ENCODE data around the gene REP15. TPM values are rescaled to one million over a fixed set of nuclear protein-coding genes. Genes with fewer than 3 reads are reported as not detected.

Gene REP15
- total and polyA plus RNA-seq, 2 experiments from 2014 or later, result 0.38 to 0.89 TPM

GRCh38 chr12:27680619-27681018, 15.6 kb upstream of the REP15 start:
- Mint-ChIP-seq H3K9me3 (no peaks in the 10 kb centered on the region), H3K4me1 (no peaks in the 10 kb centered on the region), H3K27me3 (ENCODE audit: insufficient read depth, low read depth, poor library complexity) (no peaks in the 10 kb centered on the region), H3K27ac (no peak overlapping the region), H3K36me3 (ENCODE audit: low read depth) (peaks cover 9% of the 10 kb centered on the region; the same call in 2 of the 3 replicates), H3K4me3 (no peak overlapping the region)
- Histone ChIP-seq H3F3A (replicated peaks; ENCODE audit: low read depth) (no peaks in the 10 kb centered on the region), H3K79me2 (replicated peaks; ENCODE audit: insufficient read depth) (no peaks in the 10 kb centered on the region), H3K36me3 (ENCODE audit: insufficient read depth) (0 out of 2 replicates have a peak, but pooled peaks cover 4% of the 10 kb centered on the region), H2AFZ (no peak overlapping the region), H3K4me2 (no peak overlapping the region), H3K4me3 (no peak overlapping the region), H3K4me1 (ENCODE audit: insufficient read depth) (no peaks in the 10 kb centered on the region), H3K27ac (ENCODE audit: low read depth) (no peak overlapping the region), H4K20me1 (replicated peaks; ENCODE audit: insufficient read depth) (no peaks in the 10 kb centered on the region; the same call in 1 of the 2 replicates), H3K27me3 (ENCODE audit: insufficient read depth) (no peaks in the 10 kb centered on the region), H3K9me2 (ENCODE audit: insufficient read depth) (no peaks in the 10 kb centered on the region)
- DNase-seq (ENCODE audit: low spot score), result no peak
- TF ChIP-seq, protein P1, sequence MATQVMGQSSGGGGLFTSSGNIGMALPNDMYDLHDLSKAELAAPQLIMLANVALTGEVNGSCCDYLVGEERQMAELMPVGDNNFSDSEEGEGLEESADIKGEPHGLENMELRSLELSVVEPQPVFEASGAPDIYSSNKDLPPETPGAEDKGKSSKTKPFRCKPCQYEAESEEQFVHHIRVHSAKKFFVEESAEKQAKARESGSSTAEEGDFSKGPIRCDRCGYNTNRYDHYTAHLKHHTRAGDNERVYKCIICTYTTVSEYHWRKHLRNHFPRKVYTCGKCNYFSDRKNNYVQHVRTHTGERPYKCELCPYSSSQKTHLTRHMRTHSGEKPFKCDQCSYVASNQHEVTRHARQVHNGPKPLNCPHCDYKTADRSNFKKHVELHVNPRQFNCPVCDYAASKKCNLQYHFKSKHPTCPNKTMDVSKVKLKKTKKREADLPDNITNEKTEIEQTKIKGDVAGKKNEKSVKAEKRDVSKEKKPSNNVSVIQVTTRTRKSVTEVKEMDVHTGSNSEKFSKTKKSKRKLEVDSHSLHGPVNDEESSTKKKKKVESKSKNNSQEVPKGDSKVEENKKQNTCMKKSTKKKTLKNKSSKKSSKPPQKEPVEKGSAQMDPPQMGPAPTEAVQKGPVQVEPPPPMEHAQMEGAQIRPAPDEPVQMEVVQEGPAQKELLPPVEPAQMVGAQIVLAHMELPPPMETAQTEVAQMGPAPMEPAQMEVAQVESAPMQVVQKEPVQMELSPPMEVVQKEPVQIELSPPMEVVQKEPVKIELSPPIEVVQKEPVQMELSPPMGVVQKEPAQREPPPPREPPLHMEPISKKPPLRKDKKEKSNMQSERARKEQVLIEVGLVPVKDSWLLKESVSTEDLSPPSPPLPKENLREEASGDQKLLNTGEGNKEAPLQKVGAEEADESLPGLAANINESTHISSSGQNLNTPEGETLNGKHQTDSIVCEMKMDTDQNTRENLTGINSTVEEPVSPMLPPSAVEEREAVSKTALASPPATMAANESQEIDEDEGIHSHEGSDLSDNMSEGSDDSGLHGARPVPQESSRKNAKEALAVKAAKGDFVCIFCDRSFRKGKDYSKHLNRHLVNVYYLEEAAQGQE (IDR thresholded peaks at IDR 0.05; ENCODE audit: unreplicated experiment), result no peak
- TF ChIP-seq, protein P2, sequence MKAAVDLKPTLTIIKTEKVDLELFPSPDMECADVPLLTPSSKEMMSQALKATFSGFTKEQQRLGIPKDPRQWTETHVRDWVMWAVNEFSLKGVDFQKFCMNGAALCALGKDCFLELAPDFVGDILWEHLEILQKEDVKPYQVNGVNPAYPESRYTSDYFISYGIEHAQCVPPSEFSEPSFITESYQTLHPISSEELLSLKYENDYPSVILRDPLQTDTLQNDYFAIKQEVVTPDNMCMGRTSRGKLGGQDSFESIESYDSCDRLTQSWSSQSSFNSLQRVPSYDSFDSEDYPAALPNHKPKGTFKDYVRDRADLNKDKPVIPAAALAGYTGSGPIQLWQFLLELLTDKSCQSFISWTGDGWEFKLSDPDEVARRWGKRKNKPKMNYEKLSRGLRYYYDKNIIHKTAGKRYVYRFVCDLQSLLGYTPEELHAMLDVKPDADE (IDR thresholded peaks at IDR 0.05), result no peak
- TF ChIP-seq EZH2 (IDR thresholded peaks at IDR 0.05; ENCODE audit: low read depth, unreplicated experiment) (no peak), POLR2AphosphoS5 (IDR thresholded peaks at IDR 0.05; ENCODE audit: low read depth) (no peak), NANOG (IDR thresholded peaks at IDR 0.05; ENCODE audit: borderline replicate concordance) (no peak), ZNF331 (CRISPR knock-in tag; IDR thresholded peaks at IDR 0.05; ENCODE audit: low read depth) (no peak), JUNB (IDR thresholded peaks at IDR 0.05; ENCODE audit: unreplicated experiment) (no peak), STAT1 (IDR thresholded peaks at IDR 0.05; ENCODE audit: unreplicated experiment) (no peak), ZNF462 (CRISPR knock-in tag; IDR thresholded peaks at IDR 0.05) (no peak), EZH2phosphoT487 (IDR thresholded peaks at IDR 0.05; ENCODE audit: unreplicated experiment) (no peak)
- no peak for ATAC-seq

Measured in GM23338 (cell line).